ENCODE results near the gene RBP7.
"Not testable (repeated sequence)": the region's sequence is repeated elsewhere in the genome, so short reads cannot be mapped to it uniquely, and the experiment has no call there.

Gene RBP7

GRCh38 chr1:9989773-9990172 lies 7.3 kb upstream of the RBP7 start:
- no peak overlapping the region for H3K27ac ChIP-seq
- CTCF ChIA-PET, result interaction anchor here (0.6 kb wide), 2 partner anchors 8 to 1435 kb away, joined by 3 to 5 read pairs; no protein-coding TSS in a partner anchor

GRCh38 chr1:9990944-9991343 lies 6.1 kb upstream of the RBP7 start:
- CTCF ChIA-PET, result interaction anchor here (0.6 to 0.7 kb wide), 3 partner anchors 8 to 331 kb away, joined by 3 to 7 read pairs (median 3); no protein-coding TSS in a partner anchor
- DNase-seq (ENCODE audit: low spot score), result no peak
- POLR2A ChIA-PET (ENCODE audit: low non-redundant PET), result no interaction called here
- H3K27ac ChIP-seq, result no peak overlapping the region
- TF ChIP-seq, protein P1, sequence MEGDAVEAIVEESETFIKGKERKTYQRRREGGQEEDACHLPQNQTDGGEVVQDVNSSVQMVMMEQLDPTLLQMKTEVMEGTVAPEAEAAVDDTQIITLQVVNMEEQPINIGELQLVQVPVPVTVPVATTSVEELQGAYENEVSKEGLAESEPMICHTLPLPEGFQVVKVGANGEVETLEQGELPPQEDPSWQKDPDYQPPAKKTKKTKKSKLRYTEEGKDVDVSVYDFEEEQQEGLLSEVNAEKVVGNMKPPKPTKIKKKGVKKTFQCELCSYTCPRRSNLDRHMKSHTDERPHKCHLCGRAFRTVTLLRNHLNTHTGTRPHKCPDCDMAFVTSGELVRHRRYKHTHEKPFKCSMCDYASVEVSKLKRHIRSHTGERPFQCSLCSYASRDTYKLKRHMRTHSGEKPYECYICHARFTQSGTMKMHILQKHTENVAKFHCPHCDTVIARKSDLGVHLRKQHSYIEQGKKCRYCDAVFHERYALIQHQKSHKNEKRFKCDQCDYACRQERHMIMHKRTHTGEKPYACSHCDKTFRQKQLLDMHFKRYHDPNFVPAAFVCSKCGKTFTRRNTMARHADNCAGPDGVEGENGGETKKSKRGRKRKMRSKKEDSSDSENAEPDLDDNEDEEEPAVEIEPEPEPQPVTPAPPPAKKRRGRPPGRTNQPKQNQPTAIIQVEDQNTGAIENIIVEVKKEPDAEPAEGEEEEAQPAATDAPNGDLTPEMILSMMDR (conservative IDR thresholded peaks at IDR 0.05; ENCODE audit: low read depth), result no peak

More at GRCh38 chr1:9989773-9990172, 7.3 kb upstream of the RBP7 start:
- POLR2A ChIA-PET (ENCODE audit: low non-redundant PET), result no interaction called here
- TF ChIP-seq, protein P1 (conservative IDR thresholded peaks at IDR 0.05; ENCODE audit: low read depth), result no peak
- DNase-seq (ENCODE audit: low spot score), result no peak

- ChIA-PET CTCF (no interaction called here), POLR2A (ENCODE audit: low non-redundant PET) (no interaction called here)
- DNase-seq (ENCODE audit: low spot score), result no peak
- H3K27ac ChIP-seq, result no peak overlapping the region
- TF ChIP-seq, protein P1 (conservative IDR thresholded peaks at IDR 0.05; ENCODE audit: low read depth), result no peak
These were observed 4.1 kb upstream of the RBP7 start for GRCh38 chr1:9992910-9993309.

GRCh38 chr1:9993561-9994075 lies 3.4 kb upstream of the RBP7 start:
- no peak for DNase-seq (ENCODE audit: low spot score)
- ChIA-PET POLR2A (ENCODE audit: low non-redundant PET) (no interaction called here), CTCF (interaction anchor here (0.6 kb wide), 1 partner anchor 216 kb away, joined by 3 read pairs; no protein-coding TSS in a partner anchor)
- H3K27ac ChIP-seq, result no peak overlapping the region
- TF ChIP-seq, protein P1 (conservative IDR thresholded peaks at IDR 0.05; ENCODE audit: low read depth), result no peak

- POLR2A ChIA-PET (ENCODE audit: low non-redundant PET), result interaction anchor here (0.6 kb wide), 1 partner anchor 19 kb away, joined by 4 read pairs; no protein-coding TSS in a partner anchor
- TF ChIP-seq, protein P1 (conservative IDR thresholded peaks at IDR 0.05; ENCODE audit: low read depth), result no peak
- DNase-seq (ENCODE audit: low spot score), result no peak
- CTCF ChIA-PET, result interaction anchor here (0.6 kb wide), 1 partner anchor 1124 kb away, joined by 3 read pairs; no protein-coding TSS in a partner anchor
- H3K27ac ChIP-seq, result no peak overlapping the region
These were observed 4.1 kb downstream of the RBP7 start for GRCh38 chr1:10001016-10001665.

DNA sequence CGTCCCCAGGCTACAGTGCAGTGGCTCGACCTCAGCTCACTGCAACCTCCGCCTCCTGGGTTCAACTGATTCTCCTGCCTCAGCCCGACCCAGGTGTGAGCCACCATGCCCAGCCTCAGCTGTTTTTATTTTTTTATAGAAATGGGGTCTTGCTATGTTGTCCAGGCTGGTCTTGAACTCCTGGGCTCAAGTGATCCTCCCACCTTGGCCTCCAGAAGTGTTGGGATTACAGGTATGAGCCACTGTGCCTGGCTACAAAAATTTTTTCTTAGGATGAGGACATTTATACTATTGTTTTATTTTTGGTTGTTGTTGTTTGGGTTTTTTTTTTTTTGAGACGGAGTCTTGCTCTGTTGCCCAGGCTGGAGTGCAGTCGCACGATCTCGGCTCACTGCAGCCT lies 8.2 kb downstream of the RBP7 start:
- H3K27ac ChIP-seq; CTCF ChIA-PET; POLR2A ChIA-PET (ENCODE audit: low non-redundant PET); DNase-seq (ENCODE audit: low spot score): not testable (repeated sequence)

DNA sequence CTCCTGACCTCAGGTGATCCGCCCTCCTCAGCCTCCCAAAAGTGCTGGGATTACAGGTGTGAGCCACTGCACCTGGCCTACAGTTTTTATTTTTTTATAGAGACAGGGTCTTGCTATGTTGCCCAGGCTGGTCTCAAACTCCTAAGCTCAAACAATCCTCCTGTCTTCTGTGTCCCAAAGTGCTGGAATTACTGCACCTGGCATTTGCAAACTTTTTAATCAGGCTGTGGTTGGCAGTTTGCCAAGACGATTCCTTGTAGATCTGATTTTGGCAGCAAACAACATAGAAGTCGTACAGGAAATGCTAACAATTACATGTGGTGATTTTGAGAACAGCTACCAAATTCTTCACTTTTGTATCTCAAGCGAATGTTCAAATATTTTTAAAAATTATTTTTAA lies 10.1 kb downstream of the RBP7 start:
- CTCF ChIA-PET, result interaction anchor here (0.6 kb wide), 1 partner anchor 176 kb away, joined by 3 read pairs; no protein-coding TSS in a partner anchor
- DNase-seq (ENCODE audit: low spot score), result no peak
- no peak overlapping the region for H3K27ac ChIP-seq
- TF ChIP-seq, protein P1 (conservative IDR thresholded peaks at IDR 0.05; ENCODE audit: low read depth), result no peak
- POLR2A ChIA-PET (ENCODE audit: low non-redundant PET), result no interaction called here

Measured in RWPE1 (cell line).